ENCODE results near the gene CISH. TPM values are rescaled to one million over a fixed set of nuclear protein-coding genes. Genes with fewer than 3 reads are reported as not detected.
A peak's percentile ranks its signal among the peaks of the same experiment; 100 is the strongest.

Gene CISH
- total RNA-seq, 4 donors from 2014 or later = 5.5 to 15.5 (median 5.8) TPM

DNA sequence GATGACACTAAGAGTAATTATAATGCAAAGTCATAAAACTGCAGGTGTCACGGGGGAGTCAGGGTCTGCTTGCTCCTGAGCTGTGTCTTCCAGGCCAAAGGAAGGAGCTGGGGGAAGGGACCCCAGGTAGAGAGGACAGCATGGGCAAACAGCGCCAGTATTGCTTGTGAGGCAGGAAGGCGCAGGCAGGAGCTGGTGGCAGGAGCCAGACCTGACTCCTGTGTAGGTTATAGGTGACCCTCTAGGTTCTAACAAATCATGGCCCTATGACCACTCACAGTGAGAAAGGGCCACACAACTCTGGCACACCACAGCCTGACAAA lies 1.9 kb downstream of the CISH start:
- Histone ChIP-seq H3K27ac (peak overlapping the region in 2 of 4 donors; percentile 20 to 86), H3K4me1 (peaks cover 0 to 87% (median 28%) of the 10 kb centered on the region in 4 donors), H3K9me3 (no peaks in the 10 kb centered on the region), H3K36me3 (peaks cover 0 to 32% (median 0%) of the 10 kb centered on the region in 3 donors), H3K4me3 (peak overlapping the region in 2 of 4 donors; percentile 46 to 62), H3K27me3 (no peaks in the 10 kb centered on the region)
- TF ChIP-seq POLR2A (IDR thresholded peaks at IDR 0.05) = no peak
- TF ChIP-seq EP300 (IDR thresholded peaks at IDR 0.05) = no peak
- TF ChIP-seq, protein P1, sequence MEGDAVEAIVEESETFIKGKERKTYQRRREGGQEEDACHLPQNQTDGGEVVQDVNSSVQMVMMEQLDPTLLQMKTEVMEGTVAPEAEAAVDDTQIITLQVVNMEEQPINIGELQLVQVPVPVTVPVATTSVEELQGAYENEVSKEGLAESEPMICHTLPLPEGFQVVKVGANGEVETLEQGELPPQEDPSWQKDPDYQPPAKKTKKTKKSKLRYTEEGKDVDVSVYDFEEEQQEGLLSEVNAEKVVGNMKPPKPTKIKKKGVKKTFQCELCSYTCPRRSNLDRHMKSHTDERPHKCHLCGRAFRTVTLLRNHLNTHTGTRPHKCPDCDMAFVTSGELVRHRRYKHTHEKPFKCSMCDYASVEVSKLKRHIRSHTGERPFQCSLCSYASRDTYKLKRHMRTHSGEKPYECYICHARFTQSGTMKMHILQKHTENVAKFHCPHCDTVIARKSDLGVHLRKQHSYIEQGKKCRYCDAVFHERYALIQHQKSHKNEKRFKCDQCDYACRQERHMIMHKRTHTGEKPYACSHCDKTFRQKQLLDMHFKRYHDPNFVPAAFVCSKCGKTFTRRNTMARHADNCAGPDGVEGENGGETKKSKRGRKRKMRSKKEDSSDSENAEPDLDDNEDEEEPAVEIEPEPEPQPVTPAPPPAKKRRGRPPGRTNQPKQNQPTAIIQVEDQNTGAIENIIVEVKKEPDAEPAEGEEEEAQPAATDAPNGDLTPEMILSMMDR (IDR thresholded peaks at IDR 0.05) = no peak
- WGBS, 2 donors = 82 to 93% methylated on average over 3 of the region's 3 CpGs
- DNase-seq (ENCODE audit: low spot score in 2 of 2) = no peak

DNA sequence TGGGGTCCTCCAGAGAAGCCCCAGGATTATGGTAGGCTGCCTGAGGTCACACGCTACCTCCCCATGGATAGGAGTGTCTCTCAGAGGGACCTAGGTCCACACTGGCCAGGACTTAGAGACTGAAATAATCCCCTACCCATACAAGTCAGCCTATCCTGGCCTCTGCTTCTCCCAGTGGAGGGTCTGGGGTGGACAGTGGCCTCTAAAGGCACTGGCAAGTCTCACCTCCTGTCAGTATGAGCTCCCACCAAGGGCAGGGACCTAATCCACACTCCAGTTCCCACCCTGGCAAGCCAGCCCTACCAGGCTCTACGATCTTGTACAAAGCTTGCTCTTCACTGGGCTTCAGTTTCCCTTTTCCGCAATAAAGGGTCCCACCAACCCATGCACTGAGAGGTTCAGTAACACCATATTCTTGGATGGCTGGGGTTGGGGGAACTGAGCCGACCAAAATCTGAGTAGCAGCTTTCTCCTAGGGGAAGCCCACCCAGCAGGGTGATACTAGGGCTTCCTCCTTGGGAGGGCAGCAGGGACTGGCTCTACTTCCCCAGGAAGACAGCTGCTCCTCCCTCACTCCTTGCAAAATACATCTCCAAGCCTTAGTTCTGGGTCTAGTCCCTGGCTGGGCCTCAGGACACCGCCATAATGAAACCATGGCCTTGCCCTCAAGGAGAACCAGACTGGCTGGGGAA lies 2.4 kb downstream of the CISH start:
- no peaks in the 10 kb centered on the region for H3K9me3 ChIP-seq
- peaks cover 0 to 37% (median 0%) of the 10 kb centered on the region in 3 donors for H3K36me3 ChIP-seq
- peak overlapping the region in 2 of 4 donors; percentile 20 to 86 for H3K27ac ChIP-seq
- TF ChIP-seq, protein P1 (IDR thresholded peaks at IDR 0.05) = no peak
- TF ChIP-seq POLR2A (IDR thresholded peaks at IDR 0.05) = no peak
- TF ChIP-seq EP300 (IDR thresholded peaks at IDR 0.05) = no peak
- no peaks in the 10 kb centered on the region for H3K27me3 ChIP-seq
- 69 to 70% methylated on average over 5 of the region's 5 CpGs for WGBS, 2 donors
- DNase-seq (ENCODE audit: low spot score in 2 of 2) = no peak
- peaks cover 0 to 91% (median 28%) of the 10 kb centered on the region in 4 donors for H3K4me1 ChIP-seq
- peak overlapping the region in 1 of 4 donors; percentile 62 for H3K4me3 ChIP-seq

DNA sequence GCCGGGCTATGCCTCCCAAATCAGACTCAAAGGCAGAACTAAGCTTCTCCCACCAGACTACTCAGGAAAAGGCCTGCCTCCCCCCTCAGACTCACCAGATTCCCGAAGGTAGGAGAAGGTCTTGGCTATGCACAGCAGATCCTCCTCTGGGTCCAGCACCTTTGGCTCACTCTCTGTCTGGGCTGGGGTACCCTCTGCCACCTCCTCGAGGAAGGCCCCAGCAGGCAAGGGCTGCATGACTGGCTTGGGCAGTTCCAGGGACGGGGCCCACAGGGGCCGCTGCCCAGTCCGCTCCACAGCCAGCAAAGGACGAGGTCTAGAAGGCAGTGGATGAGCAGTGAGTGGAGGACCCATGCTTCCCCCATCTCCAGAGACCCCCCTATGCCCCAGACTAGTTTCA lies 3.3 kb downstream of the CISH start:
- H3K9me3 ChIP-seq = no peaks in the 10 kb centered on the region
- TF ChIP-seq, protein P1 (IDR thresholded peaks at IDR 0.05) = no peak
- TF ChIP-seq POLR2A (IDR thresholded peaks at IDR 0.05) = no peak
- no peak for TF ChIP-seq EP300 (IDR thresholded peaks at IDR 0.05)
- H3K4me3 ChIP-seq = no peak overlapping the region
- no peaks in the 10 kb centered on the region for H3K27me3 ChIP-seq
- H3K4me1 ChIP-seq = peaks cover 0 to 91% (median 28%) of the 10 kb centered on the region in 4 donors
- H3K27ac ChIP-seq = peak overlapping the region in 1 of 4 donors; percentile 86
- H3K36me3 ChIP-seq = peaks cover 0 to 40% (median 0%) of the 10 kb centered on the region in 3 donors
- WGBS, 2 donors = 86% methylated on average over 7 of the region's 7 CpGs
- DNase-seq (ENCODE audit: low spot score in 2 of 2) = no peak

DNA sequence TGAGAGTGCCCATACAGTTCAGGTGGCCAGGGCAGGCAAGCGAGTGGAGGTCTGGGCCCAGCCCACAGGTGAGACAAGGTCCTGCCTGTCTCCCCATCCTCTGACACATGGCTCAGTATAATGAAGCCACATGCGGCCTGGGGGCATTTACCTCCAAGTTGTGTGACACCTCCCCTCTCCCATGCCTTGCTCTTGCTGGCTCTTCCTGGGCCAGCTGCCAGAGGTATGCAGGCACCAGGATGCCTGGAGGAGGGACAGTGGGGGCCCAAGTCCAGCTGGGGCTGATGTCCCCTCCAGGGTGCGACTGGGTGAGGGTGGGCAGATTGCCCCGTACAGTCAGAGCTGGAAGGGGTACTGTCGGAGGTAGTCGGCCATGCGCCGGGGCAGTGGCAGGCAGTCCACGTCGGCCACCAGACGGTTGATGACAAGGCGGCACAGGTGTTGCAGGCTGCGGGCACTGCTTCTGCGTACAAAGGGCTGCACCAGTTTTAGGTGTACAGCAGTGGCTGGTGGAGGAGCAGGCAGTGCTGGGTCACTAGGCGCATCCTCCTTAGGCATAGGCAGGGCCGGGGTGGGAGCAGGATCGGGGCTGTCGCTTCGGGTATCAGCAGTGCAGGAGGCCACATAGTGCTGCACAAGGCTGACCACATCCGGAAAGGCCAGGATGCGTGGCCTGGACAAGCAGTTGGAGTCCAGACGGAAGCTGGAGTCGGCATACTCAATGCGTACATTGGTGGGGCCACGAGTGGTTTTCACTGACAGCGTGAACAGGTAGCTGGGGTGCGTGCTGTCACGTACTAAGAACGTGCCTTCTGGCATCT lies 4.1 kb downstream of the CISH start:
- H3K4me3 ChIP-seq = no peak overlapping the region
- no peak for DNase-seq (ENCODE audit: low spot score in 2 of 2)
- H3K36me3 ChIP-seq = peaks cover 0 to 40% (median 0%) of the 10 kb centered on the region in 3 donors
- TF ChIP-seq EP300 (IDR thresholded peaks at IDR 0.05) (no peak), POLR2A (IDR thresholded peaks at IDR 0.05) (no peak)
- TF ChIP-seq, protein P1 (IDR thresholded peaks at IDR 0.05) = no peak
- H3K27ac ChIP-seq = peak overlapping the region in 1 of 4 donors; percentile 23
- 85 to 88% methylated on average over 22 to 29 of the region's 29 CpGs for WGBS, 2 donors
- H3K9me3 ChIP-seq = no peaks in the 10 kb centered on the region
- H3K4me1 ChIP-seq = peaks cover 0 to 91% (median 28%) of the 10 kb centered on the region in 4 donors
- no peaks in the 10 kb centered on the region for H3K27me3 ChIP-seq

DNA sequence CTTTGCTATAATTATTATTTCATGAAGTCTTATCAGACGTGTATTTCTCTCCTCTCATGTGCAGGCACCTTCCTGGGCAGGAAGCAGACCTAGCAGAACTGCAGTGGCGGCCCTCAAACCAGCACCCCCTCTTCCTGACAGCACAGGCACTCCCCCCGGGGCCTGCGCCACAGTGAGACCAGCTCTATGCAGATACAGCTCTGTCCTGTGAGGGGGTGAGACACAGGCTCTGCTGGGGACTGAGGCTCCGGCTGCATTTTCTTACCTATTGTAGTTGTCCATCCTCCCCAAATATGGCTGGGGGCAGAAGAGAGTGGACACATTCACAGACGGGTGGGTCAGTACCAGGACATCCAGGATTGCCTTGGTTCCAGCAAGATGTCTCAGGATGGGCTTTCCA lies 5.0 kb downstream of the CISH start:
- Histone ChIP-seq H3K27me3 (no peaks in the 10 kb centered on the region), H3K9me3 (no peaks in the 10 kb centered on the region), H3K4me1 (peaks cover 0 to 96% (median 33%) of the 10 kb centered on the region in 4 donors), H3K36me3 (peaks cover 0 to 40% (median 0%) of the 10 kb centered on the region in 3 donors), H3K27ac (peak overlapping the region in 2 of 4 donors; percentile 23 to 96), H3K4me3 (no peak overlapping the region)
- TF ChIP-seq, protein P1 (IDR thresholded peaks at IDR 0.05) = no peak
- TF ChIP-seq POLR2A (IDR thresholded peaks at IDR 0.05) = no peak
- TF ChIP-seq EP300 (IDR thresholded peaks at IDR 0.05) = no peak
- DNase-seq (ENCODE audit: low spot score in 2 of 2) = no peak
- WGBS, 2 donors = 63 to 67% methylated on average over 6 of the region's 6 CpGs
